PFSK-1 (cell line): ENCODE measurements around the gene MSLN.

ENCODE experiments used
- FOXP2 ChIP-seq: optimal IDR thresholded peaks from 2 replicates; pipeline ENCODE3; 2011; ENCODE audit warnings: borderline replicate concordance, control low read depth, inconsistent platforms; ENCODE audit not compliant: insufficient read depth; ENCODE audit errors: extremely low read length, extremely low read depth
- POLR2AphosphoS5 ChIP-seq: IDR thresholded peaks from 2 replicates; pipeline ENCODE4 v1.6.1; 2012; ENCODE audit warnings: low read depth, mild to moderate bottlenecking, control low read depth, low read length, moderate library complexity
- REST ChIP-seq, 2 experiments: IDR thresholded peaks; 2 replicates each; pipeline versions ENCODE4 v1.6.1 to v1.8.0; 2011 to 2012; ENCODE audit warnings: low read depth in 2 of 2, low read length in 2 of 2, control low read depth in 1 of 2, inconsistent platforms in 1 of 2, mild to moderate bottlenecking in 1 of 2, moderate library complexity in 1 of 2; ENCODE audit not compliant: insufficient read depth in 1 of 2
- SIN3A ChIP-seq: IDR thresholded peaks from 2 replicates; pipeline ENCODE4 v1.6.1; 2012; ENCODE audit warnings: mild to moderate bottlenecking, low read length, moderate library complexity, borderline replicate concordance; ENCODE audit not compliant: insufficient read depth
- TAF1 ChIP-seq: IDR thresholded peaks from 2 replicates; pipeline ENCODE4 v1.6.1; 2012; ENCODE audit warnings: low read length, control low read depth, borderline replicate concordance; ENCODE audit not compliant: insufficient read depth

MSLN gene

GRCh38 chr16:777826-778225 lies 17.3 kb downstream of the MSLN start:
- TF ChIP-seq TAF1: no peak
- no peak for TF ChIP-seq REST (IDR thresholded peaks at IDR 0.05; ENCODE audit: insufficient read depth in 1 of 2, low read depth in 2 of 2, low read length in 2 of 2)
- no peak for TF ChIP-seq FOXP2
- TF ChIP-seq POLR2AphosphoS5: no peak
- TF ChIP-seq SIN3A: no peak

GRCh38 chr16:778447-778846 lies 17.9 kb downstream of the MSLN start:
- TF ChIP-seq FOXP2 (no peak), SIN3A (no peak), POLR2AphosphoS5 (no peak), REST (IDR thresholded peaks at IDR 0.05; ENCODE audit: insufficient read depth in 1 of 2, low read depth in 2 of 2, low read length in 2 of 2) (no peak), TAF1 (no peak)

DNA sequence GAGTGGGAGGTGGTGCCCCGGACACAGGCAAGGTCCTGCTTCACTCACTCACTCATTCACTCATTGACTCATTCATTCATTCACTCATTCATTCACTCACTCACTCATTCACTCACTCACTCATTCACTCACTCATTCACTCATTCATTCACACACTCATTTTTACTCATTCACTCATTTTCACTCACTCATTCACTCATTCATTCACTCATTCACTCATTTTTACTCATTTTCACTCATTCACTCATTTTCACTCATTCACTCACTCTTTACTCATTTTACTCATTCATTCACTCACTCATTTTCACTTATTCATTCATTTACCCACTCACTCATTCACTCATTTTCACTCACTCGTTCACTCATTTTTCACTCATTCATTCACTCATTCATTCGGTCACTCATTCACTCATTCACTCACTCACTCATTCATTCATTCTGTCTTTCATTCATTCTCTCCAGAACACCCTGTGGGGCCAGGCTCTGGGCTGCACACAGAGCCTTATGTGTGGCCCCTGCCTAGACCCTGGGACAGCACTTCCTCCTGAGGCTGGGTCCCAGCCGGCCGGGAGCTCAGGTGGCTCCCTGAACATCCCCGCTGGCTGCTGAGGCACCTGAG lies 18.5 kb downstream of the MSLN start:
- no peak for TF ChIP-seq SIN3A
- TF ChIP-seq POLR2AphosphoS5: no peak
- TF ChIP-seq TAF1: no peak
- TF ChIP-seq REST (IDR thresholded peaks at IDR 0.05; ENCODE audit: insufficient read depth in 1 of 2, low read depth in 2 of 2, low read length in 2 of 2): no peak
- no peak for TF ChIP-seq FOXP2

GRCh38 chr16:779561-779960 lies 19.0 kb downstream of the MSLN start:
- TF ChIP-seq POLR2AphosphoS5: no peak

DNA sequence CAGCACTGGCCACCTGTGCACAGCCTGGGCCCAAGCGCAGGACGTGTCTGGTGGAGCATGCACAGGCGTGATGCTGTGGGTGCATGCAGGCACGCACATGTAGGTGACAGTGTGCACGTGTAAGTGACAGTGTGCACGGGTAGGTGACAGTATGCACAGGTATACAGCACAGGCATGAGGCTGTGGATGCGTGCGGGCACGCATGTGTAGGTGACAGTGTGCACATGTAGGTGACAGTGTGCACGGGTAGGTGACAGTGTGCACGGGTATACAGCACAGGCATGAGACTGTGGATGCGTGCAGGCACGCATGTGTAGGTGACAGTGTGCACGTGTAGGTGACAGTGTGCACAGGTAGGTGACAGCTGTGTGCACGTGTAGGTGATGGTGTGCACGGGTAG lies 19.8 kb downstream of the MSLN start:
- no peak for TF ChIP-seq FOXP2
- no peak for TF ChIP-seq SIN3A
- TF ChIP-seq REST (IDR thresholded peaks at IDR 0.05; ENCODE audit: insufficient read depth in 1 of 2, low read depth in 2 of 2, low read length in 2 of 2): no peak
- no peak for TF ChIP-seq TAF1
